Measurements from ENCODE around the gene XIRP1. TPM values are rescaled to one million over a fixed set of nuclear protein-coding genes. Genes with fewer than 3 reads are reported as not detected.

XIRP1 gene
- total RNA-seq, 1 experiment from 2014 or later, result not detected

GRCh38 chr3:39164414-39164813 is 28.0 kb downstream of the XIRP1 start:
- RAD21 ChIA-PET (ENCODE audit: low non-redundant PET in 1 of 2, low total read pairs in 2 of 2, uncharacterized antibody in 2 of 2, unreplicated experiment in 2 of 2), result no interaction called here
- Histone ChIP-seq H3K36me3 (ENCODE audit: control insufficient read depth in 1 of 2, insufficient read depth in 2 of 2, low read length in 2 of 2) (no peaks in the 10 kb centered on the region), H3K4me3 (replicated peaks in 1 of 2; ENCODE audit: low read depth in 1 of 2, low read length in 2 of 2) (no peak overlapping the region), H2AFZ (ENCODE audit: low read depth, low read length, poor library complexity, severe bottlenecking) (no peak overlapping the region), H3K9ac (ENCODE audit: low read length) (no peak overlapping the region), H3K4me2 (ENCODE audit: low read length) (no peak overlapping the region), H3K9me2 (ENCODE audit: insufficient read depth) (no peaks in the 10 kb centered on the region), H4K20me1 (ENCODE audit: insufficient read depth) (no peaks in the 10 kb centered on the region), H3K9me3 (ENCODE audit: control insufficient read depth in 1 of 2, insufficient read depth in 1 of 2, low read depth in 1 of 2, low read length in 2 of 2) (no peaks in the 10 kb centered on the region), H3K27ac (ENCODE audit: low read depth, low read length) (no peak overlapping the region), H3K4me1 (ENCODE audit: control insufficient read depth in 1 of 2, insufficient read depth in 2 of 2, low read length in 2 of 2) (peaks cover 4 to 15% of the 10 kb centered on the region in 2 experiments; a peak in 3 of 4 replicates), H3K27me3 (ENCODE audit: insufficient read depth, low read length) (no peaks in the 10 kb centered on the region), H3K79me2 (ENCODE audit: insufficient read depth, low read length) (no peaks in the 10 kb centered on the region)
- CTCF ChIA-PET, result no interaction called here
- no TSS peak for BruUV-seq (replicated peaks)
- ATAC-seq, result no peak
- TF ChIP-seq CBX3 (IDR thresholded peaks at IDR 0.05; ENCODE audit: low read depth), result no peak
- no peak for TF ChIP-seq CEBPB (IDR thresholded peaks at IDR 0.05; ENCODE audit: low read depth)
- no peak for TF ChIP-seq REST (IDR thresholded peaks at IDR 0.05; ENCODE audit: low read depth)
- TF ChIP-seq SP1 (IDR thresholded peaks at IDR 0.05; ENCODE audit: low read depth), result no peak
- no peak for TF ChIP-seq ELF1 (IDR thresholded peaks at IDR 0.05; ENCODE audit: borderline replicate concordance, low read depth)
- TF ChIP-seq ZFX (IDR thresholded peaks at IDR 0.05), result no peak
- TF ChIP-seq EGR1 (IDR thresholded peaks at IDR 0.05; ENCODE audit: low read depth), result no peak
- TF ChIP-seq JUND (IDR thresholded peaks at IDR 0.05), result no peak
- no peak for TF ChIP-seq POLR2AphosphoS5 (IDR thresholded peaks at IDR 0.05; ENCODE audit: low read depth, low read length)
- TF ChIP-seq YY1 (IDR thresholded peaks at IDR 0.05; ENCODE audit: extremely low read depth, insufficient replicate concordance, low read depth, low read length), result no peak
- no peak for TF ChIP-seq ZNF274 (IDR thresholded peaks at IDR 0.05; ENCODE audit: low read depth, low read length)
- no peak for TF ChIP-seq ZBTB33 (IDR thresholded peaks at IDR 0.05; ENCODE audit: extremely low read depth, insufficient replicate concordance, low read length)
- no peak for TF ChIP-seq TCF7L2 (IDR thresholded peaks at IDR 0.05; ENCODE audit: borderline replicate concordance, extremely low read depth, insufficient read depth, insufficient read length)
- no peak for TF ChIP-seq FOSL1 (IDR thresholded peaks at IDR 0.05; ENCODE audit: low read depth)
- TF ChIP-seq ATF3 (IDR thresholded peaks at IDR 0.05), result no peak
- TF ChIP-seq RAD21 (IDR thresholded peaks at IDR 0.05; ENCODE audit: low read depth), result no peak
- no peak for TF ChIP-seq EZH2phosphoT487 (IDR thresholded peaks at IDR 0.05; ENCODE audit: borderline replicate concordance)
- TF ChIP-seq POLR2A (IDR thresholded peaks at IDR 0.05; ENCODE audit: borderline replicate concordance, extremely low read depth, insufficient read depth, insufficient read length), result no peak
- TF ChIP-seq MAX (IDR thresholded peaks at IDR 0.05), result no peak
- POLR2A ChIA-PET, result no interaction called here
- no peak for DNase-seq (ENCODE audit: low read depth, low spot score)
- intact Hi-C loops (cut with micrococcal nuclease), result no loop called here

All from HCT116 (cell line).